Mucosa of gallbladder (tissue), 1 donor: ENCODE measurements around the gene GRID1. TPM values are rescaled to one million over a fixed set of nuclear protein-coding genes. Genes with fewer than 3 reads are reported as not detected.

ENCODE experiments used
- DNase-seq: peaks from one replicate; pipeline ENCODE4 v3.0.0-alpha.2; 2020; ENCODE audit warnings: low spot score
- total RNA-seq: library from RNA; stranded (reverse); gene quantifications from one replicate; pipeline ENCODE4 v1.2.1, GENCODE V29; 2021
- donor health status: DM: no; HTN: no; CAD: no.

The GRID1 gene
- total RNA-seq, 1 donor from 2014 or later: 6.3 TPM

DNA sequence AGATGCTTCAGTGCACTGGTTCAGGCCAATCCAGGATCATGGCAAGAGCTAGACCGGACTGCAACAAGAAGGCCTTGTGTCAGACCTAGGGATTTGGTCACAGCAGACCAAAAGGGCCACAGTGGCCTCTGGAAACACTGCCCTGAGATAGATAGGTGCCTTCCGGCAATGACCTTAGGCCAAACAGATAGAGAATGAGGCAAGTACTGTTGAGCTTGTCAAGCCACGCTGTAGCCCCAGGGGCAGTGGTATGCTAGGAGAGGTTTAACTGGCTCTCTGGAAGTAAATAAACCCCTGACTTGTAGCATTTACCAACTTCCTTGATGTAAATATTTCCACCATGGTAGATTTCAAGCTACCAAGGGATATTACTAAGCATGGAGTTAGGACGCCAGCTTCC, 197.5 kb downstream of the GRID1 start:
- DNase-seq: no peak

DNA sequence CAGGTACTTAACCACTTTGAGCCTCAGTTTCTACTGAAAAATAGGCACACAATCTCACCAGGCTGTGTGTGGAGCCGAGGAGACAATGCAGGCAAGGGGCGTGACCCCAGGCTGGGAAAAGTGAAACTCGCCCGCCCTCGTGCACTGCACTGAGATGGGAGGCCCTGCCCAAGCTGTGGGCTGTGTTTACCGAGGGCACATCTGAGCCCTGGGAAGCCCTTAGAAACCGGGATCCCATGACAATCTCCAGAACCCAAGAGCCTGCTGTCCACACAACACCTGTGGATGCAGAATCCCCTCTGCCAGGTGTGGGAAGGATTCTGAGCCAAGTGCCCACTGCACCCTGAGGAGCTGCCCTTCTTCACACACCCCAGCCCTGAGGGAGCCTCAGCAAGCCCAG, 198.3 kb downstream of the GRID1 start:
- DNase-seq: no peak

DNA sequence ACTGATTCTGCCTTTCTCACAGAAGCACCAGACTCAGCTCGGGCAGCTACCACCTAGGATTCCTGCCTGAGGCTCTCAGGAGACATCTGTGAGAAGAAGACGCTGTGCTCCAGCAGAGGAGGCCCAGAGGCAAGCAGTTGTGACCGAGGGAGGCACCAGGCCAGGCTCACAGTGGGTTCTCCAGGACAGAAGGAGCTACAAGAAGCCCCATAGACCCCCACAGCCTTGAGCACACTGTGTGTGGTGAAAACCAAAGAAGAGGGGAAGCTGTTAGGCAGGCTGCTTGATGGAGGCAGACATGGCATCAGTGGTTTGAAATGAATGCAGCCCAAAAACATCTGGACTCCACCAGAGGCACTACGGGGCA, 198.8 kb downstream of the GRID1 start:
- no peak for DNase-seq

DNA sequence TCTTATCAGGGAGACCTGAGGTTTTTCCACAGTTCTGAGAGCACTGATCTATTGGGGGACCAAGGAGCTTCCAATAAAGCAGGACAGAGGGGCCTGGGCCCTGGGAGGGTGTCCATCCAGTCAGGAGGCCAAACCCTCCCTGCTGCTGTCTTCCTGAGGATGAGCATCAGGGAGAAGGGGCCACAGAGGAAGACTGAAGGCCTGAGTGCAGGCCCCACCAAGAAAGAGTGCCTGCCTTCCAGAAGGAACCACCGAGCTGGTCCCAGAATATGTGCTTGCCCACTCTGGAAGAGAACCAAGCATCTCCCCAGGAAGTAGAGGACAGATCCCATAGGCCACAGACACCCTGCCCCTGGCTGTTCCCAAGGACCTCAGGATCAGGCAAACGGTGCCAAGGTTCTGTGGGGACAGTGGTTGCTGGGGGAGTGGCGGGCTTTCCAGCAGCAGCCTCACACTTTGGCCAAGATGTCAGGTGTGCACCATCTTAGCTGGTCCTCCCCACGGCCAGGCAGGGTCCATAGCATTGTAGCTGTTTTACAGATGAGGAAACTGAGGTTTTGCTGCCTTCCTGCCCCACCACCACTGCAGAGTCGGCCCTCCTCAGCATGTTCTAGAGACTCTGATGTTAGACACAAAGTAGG, 199.4 kb downstream of the GRID1 start:
- no peak for DNase-seq

DNA sequence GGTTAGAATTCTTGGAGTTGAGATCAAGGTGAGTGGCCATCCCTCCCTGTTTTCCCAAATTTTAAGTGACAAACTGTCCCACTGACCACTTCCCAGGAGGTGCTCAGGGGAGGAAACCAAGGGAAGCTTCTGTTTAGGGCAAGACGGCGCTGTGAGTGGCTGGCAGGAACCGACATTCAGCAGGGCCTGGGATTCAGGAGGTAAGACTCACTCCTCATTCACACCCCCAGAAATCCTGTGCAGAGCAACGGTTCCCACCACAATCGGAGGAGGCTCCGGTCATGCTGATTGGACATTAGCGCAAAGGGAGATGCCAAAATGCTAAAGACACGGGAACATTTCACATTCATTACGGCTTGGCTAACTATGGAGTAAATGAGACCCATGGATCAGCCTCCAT, 200.9 kb downstream of the GRID1 start:
- no peak for DNase-seq

DNA sequence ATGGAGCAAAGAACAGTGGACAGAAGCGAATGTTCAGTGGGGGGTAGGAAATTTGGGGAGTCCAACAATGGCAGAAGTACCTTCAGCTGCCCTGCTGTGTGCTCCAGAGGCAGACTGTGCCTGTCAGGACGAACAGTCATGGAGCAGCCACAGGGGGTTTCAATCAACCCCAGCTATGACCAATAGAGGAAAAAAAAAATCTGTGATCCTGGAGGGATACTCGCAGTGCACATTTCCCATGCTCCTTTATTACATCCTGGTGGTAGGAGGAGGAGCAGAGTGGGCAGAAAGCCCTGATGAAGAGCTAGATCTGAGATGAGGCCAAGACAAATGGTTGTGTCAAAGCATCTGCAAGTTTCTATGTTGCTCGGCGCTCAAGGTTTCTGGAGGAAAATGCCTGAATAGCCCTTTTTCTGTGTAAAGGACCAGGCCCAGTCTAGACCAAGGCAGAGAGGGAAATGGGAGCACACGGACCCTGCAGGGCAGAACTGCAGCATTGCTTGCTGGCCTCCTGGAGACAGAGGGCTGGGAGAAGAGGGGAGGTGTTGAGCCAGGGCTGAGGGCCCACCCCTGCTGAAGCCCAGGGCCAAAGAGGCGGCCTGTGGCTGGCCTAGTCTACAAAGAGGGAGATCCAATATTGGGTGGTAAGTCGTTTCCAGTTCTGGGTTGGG, 201.5 kb downstream of the GRID1 start:
- DNase-seq: no peak

DNA sequence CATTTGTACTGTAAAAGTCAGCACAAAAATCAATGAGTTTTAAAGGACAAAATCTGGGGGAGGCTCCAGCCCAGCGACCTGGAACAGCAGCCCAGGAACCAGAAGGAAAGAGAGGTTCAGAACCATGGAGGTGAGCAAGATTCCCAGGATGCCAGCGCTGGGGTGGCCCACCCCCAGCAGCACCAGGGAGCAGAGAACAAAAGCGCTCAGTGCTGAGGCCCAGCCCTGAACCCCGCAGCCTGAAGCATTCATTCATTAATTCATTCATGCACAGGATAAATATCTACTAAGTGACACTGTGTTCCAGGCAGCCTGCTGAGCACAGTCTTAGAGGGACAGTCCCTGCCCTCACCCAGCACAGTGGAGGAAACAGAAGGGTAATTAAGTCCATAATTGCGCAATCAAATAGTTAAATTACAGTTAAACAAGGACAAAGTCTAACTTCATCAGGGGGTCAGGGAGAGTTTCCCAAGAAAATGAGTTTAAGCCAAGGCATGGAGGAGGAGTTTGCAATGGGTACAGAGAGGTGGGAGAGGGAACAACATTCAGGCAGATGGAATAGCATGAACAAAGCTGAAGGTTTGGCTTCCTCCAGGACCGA, 202.3 kb downstream of the GRID1 start:
- peak; percentile 49 for DNase-seq

DNA sequence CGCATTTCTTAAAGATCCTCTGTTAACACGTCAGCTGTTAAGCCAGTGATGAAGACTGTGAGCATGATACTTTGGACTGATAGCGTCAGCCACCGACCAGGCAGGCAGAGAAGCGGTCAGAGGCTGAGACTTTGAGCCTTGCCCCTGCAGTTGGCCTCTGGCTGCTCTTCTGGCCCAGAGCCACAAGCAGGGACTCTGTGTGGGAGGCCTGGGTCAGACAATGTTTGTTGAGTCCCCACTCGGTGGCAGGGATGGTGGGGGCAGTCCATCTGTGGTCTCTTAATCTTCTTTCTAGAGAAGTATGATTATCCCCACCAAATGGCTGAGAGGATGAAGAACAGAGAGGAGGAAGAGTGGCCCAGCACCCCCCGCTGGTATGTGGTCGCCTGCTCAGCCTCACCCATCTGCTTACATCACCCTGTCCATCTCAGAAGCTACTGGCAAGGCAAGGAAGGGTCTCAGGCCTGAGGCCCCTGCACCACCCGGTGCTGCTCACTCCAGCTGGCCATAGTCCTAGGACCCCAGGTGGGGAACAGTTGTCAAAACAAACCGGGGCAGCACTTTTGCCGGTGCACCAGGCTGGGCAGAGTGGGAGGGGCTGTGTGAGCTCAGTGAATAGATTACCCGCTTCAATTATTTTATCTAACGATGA, 202.9 kb downstream of the GRID1 start:
- DNase-seq: peak; percentile 53

DNA sequence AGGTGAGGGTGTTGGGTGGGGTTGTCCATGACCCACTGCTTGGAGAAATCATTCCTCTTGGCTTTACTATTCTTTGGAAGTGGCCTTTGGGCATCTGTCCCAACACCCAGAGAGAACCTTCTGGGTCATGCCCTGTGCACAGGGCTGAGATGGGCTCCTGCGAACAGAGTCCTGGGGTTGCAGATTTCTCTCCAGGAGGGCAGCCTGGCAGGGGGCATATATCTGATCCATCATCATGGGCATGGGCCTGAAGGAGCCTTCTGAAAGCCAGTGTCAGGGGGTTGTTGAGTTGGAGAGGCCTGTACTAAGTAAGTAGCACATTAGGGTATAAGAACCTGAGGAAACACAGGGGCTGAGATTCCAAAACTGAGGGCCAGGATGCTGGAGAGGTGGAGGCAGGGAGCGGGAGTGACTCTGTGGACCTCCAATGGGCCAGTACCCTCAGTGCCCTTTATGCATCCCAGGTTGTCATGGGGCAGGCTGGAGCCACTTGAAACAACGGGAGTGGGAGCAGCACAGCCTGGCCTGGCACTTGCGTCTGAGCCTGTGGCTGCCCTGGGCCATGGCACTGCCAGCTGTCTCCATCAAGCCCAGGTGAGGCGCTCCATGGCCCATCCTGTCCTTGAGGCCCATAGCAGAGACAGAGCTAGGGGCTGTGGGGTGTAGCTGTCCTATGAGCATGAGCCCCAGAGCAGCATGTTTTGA, 203.7 kb downstream of the GRID1 start:
- no peak for DNase-seq

DNA sequence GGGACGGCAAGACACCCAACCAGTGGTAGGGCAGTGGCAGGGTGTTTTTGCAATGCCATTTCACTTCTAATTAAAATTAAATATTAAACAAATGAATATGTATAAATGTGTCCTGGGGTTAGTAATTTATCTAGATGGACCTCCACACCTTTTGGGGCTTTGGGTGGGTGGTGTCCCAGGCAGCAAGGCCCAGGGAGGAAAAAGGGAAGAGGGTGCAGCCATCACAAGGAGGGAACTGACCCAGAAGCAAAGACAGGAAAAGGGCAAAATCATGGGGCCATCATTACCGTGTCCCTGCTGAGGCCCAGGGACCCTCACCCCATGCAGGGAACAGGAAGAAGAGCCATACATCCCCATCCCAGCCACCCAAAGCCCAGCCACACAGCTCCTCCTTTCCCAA, 204.6 kb downstream of the GRID1 start:
- DNase-seq: no peak

DNA sequence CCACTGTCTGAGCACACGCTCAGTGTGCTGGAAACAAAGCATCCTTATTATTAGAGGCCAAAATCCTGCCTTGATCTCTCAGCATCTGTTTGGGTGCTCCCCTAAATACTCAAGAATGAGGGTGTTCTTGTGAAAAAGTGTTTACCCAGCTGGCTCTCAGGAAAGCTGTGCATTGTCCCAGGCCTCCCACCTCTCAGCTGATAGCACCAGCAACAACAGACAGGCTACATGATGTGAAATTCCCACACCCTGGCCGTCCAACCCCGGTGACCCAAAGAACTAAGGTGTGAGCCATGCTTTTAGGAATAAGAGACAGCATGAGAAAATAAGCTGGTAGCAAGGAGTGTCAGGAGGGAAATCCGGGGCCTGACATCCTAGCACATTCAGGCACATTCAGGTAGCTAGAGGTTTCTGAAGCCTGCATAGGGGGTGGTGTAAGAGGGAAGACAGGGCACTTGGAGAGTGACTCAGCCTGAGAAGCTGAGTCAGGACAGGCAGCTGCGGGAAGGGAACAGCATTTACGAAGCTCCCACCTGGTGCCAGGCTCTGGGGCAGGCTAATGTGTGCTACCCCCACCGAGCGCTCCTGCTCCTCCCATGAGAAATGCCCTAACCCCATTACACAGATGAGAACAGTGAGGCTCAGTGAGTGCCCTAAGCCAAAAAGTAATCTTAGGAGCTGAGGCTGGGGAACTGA, 205.6 kb downstream of the GRID1 start:
- no peak for DNase-seq

DNA sequence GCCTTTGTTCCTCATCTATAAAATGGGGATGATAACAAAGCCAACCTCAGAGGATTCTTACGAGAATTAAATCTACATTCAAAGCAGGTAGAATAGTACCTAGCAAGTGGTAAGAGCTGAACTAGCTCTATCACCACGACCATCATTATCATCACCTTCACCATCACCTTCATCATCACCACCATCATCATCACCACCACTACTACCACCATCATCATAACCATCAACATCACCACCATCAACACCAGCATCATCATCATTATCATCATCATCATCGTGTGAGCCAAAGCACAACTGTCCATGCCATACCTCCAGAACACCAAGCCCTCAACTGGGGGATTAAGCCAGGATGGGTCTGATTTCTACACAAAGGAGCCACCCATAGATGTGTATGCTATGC, 206.8 kb downstream of the GRID1 start:
- DNase-seq: no peak

DNA sequence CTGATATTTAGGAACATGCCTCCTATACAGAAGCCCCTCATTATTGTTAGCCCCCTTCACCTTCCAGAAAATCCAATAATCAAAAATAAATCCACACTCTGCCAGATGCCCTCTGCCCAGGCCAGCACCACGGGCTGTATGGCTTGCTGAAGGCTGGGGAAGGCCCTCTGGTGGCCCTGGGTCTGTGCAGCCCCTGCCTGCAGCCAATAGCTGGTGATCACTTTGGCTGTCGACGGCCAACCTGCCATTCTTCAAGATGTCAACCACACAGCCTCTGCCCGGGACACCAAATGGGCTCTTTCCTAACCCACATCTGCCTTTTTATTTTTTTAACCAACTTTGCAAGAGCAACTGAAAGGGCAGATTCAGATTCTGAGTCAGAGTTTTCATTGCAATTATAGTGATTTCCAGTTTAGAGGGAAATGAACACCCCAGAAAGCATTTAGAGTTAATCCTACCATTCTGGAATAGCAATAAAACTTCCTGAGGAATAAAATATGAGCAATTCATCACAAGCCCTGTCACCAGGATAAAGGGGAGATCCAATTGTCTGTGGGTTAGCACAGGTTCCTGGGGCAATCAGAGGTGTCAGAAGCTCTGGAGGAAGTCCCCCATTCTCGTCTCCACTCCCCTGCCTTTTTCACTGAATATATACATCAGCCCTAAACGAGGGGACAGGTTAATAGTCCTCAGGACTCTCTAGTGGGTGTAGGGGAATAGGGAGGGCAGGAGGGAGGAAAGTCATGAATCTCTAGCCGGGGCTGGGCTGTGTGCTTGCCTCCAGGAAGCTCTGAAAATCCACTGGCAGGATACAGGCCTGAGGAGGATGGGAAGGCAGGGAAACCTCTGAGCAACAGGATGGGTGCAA, 211.3 kb downstream of the GRID1 start:
- DNase-seq: no peak

DNA sequence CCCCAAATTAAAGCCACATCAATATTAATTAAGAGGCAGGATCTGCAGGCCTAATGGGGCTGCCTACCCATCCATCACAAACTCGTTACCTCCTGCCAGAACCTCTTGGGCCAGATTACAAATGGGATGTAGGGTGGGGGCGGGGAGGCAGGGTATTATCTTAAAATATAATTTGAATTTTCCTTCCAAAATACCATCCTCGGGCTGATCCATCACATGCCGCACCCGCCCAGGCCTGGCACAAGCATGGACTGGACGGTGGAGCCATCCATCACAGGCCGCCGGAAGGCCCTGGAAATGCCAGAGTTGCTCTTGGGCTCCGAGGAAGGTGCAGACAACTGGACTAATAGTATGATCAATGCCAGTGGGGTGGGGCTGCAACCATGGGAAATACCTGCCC, 212.8 kb downstream of the GRID1 start:
- DNase-seq: no peak

DNA sequence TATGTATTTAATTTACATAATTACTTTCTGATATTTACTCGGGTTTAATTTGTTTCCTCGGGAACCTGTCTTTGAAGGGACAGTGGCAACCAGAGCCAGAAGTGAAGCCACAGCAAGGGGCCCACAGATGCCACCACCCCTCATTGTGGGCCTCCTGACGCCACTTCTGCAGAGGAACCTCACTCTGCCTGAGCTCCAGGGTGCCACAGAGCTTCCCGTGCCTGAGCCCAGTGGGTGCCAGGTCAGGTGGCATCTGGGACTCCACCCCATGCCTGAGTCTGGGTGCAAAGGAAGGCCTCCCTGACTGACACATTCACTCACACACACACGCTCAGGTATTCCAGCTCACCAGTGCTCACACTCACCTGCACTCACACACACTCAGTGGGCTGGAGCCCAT, 213.7 kb downstream of the GRID1 start:
- DNase-seq: no peak

DNA sequence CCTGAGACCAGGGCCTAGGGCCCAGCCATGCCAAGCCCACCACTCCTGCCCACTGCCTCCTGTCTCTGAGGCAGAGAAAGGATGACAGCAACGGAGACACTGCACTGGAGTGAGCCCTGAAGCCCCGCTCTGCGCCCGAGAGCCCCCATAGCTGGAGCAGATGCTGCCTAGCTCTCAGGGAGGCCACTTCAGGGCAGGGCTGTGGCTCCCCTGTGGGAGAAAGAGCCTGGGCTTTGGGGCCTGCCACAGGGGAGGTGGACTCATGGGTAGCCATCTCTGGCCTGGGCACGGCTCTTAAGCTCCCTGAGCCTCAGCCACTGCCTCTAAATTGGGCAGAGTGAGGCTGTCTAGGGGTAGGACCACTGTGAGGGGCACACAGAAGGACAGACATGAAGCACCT, 214.2 kb downstream of the GRID1 start:
- DNase-seq: no peak

DNA sequence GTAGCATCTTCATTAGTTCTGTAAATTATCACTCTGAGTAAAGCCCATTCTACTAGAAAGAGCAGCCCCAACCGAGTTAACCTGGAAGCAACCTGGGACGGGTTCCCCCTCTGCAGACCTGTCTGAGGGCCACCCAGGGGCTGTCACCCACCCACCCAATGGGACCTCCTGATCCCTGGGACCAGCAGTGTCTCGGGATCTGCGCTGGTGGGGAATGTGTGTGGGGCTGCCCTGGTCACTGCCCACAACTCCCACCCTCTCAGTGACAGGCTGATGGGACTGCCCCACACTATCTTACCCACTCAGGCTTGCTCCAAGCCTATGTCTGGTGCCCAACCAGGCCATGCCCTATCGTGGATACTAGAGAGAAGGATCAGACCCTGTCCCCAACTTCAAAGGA, 215.0 kb downstream of the GRID1 start:
- DNase-seq: no peak

DNA sequence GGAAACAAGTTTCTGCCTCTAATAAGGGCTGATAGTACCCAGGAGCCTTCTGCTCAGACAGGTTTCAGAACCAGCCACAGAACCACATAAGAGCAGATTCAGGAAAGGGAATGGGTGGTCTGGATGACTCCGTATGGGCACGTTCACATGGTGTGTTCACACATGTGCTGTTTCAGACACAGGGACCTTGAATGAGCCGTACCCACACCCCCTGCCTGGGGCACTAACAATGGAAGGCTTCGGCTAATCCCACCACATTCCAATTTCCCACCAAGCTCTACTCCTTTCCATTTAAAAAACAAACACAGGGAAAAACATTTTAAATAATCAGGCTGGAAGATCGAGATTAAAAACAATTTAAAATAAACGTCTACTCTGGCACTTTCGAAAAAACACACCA, 217.3 kb downstream of the GRID1 start:
- DNase-seq: no peak

DNA sequence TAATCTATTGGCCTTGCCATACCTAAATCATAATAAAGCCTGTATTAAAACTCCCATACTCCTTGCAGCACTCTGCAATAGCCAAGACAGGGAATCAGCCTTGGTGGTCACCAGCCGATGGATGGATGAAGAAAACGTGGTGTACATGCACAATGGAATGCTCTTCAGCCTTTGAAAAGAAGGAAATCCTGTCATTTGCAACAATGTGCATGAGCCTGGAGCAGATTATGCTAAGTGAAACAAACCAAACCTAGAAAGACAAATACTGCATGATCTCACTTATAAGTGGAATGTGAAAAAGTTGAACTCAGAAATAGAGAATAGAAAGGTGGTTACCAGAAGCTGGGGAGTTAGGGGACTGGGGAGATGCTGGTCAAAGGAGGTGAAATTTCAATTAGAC, 218.5 kb downstream of the GRID1 start:
- DNase-seq: no peak

DNA sequence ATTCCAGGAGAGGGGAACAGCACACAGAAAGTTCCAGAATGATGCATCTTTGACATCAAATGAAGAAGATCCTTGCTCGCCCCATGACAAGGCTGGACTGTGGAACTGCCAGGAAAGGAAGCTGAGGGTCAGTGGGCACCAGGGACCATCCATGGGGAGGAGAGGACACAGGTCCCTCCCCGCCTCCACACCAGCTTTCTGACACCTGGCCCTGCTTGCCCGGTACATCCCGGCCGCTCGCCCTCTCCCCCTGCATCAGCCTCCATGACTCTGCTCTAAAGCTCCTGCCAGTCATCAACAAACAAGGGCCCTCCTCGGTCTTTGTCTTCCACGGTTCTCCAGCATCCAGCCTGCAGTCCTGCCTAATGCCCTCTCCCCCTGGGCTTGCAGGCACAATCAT, 222.3 kb downstream of the GRID1 start:
- DNase-seq: no peak

DNA sequence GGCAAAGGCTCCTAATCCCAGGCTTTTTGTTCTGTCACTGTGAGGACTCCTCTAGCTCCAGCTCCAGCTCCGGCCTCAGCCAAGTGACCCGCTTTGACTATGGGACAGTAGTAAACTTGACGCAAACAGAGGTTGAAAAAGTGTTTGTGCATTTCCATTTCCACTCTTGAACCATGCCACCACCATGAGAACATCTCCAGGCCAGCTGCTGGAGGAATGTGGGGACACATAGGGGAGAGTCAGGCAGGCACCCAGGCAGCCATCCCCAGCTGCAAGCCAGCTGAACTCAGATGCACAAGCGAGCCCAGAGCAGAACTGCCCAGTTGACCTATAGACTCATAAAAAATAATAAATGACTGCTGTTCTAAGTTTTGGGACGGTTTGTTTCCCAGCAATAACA, 224.7 kb downstream of the GRID1 start:
- DNase-seq: no peak
